Panc1 (cell line): ENCODE results near the gene FANK1.

ENCODE experiments used
- CTCF ChIP-seq: fragments of 450-650 bp; IDR thresholded peaks from 2 replicates; pipeline ENCODE4 v1.5.1; 2017; ENCODE audit warnings: mild to moderate bottlenecking
- POLR2AphosphoS5 ChIP-seq: IDR thresholded peaks from 2 replicates; pipeline ENCODE4 v1.6.1; 2012; ENCODE audit warnings: mild to moderate bottlenecking, low read depth, low read length, moderate library complexity

DNA sequence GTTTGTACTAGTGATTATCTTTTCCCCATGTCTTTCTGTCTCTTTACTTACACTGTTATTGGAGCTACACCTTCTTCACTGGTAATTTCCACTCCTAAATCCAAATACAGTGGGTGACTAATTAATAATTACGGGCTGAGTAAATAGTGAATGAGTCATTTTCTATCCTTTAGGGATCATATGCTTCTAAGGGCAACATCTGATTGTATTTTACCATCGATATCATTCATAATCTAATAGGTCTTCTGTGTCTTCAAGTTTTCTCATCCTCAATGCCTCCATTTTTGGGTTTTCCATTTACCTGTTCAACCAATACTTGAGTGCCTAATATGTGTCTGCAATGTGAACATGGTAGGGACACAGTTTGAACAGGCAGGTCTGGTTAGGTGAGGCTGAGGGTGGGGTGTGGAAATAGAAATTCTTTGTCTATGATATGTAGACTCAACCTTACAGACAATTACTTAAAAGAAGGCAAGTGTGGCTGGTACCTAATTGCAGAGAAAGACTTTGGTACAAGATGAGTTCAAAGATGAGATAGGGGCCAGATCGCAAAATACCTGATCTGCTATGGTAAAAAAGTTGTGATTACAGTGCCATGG lies 9.4 kb upstream of the FANK1 start:
- TF ChIP-seq CTCF: no peak
- no peak for TF ChIP-seq POLR2AphosphoS5
